ENCODE measurements around the gene NOS1AP.

NOS1AP gene

DNA sequence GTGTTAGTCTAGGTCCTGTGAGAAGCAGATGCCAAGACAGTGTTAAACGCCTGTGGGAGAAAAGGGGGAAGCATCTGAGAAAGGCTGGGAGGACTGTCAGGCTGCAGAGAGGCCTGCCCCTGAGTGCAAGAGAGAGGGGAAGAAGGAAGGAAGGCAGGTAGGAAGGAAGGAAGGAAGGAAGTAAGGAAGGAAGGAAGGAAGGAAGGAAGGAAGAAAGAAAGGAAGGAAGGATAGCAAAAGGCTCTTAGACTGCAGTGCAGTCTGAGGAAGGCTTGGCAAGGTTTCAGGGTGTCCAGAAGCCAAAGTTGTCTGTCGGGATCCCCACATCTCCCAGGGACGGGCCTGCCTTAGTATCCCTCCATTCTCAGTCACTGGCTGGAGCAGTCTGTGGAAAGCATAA lies 224.5 kb downstream of the NOS1AP start:
- Histone ChIP-seq H3K27me3 (ENCODE audit: insufficient read depth, low read depth, severe bottlenecking) (no peaks in the 10 kb centered on the region), H3K9me3 (ENCODE audit: severe bottlenecking) (no peaks in the 10 kb centered on the region), H3K4me3 (ENCODE audit: low read depth, low read length) (no peak overlapping the region), H3K36me3 (no peaks in the 10 kb centered on the region), H3K27ac (no peak overlapping the region)
- DNase-seq = no peak
- TF ChIP-seq, protein P1, sequence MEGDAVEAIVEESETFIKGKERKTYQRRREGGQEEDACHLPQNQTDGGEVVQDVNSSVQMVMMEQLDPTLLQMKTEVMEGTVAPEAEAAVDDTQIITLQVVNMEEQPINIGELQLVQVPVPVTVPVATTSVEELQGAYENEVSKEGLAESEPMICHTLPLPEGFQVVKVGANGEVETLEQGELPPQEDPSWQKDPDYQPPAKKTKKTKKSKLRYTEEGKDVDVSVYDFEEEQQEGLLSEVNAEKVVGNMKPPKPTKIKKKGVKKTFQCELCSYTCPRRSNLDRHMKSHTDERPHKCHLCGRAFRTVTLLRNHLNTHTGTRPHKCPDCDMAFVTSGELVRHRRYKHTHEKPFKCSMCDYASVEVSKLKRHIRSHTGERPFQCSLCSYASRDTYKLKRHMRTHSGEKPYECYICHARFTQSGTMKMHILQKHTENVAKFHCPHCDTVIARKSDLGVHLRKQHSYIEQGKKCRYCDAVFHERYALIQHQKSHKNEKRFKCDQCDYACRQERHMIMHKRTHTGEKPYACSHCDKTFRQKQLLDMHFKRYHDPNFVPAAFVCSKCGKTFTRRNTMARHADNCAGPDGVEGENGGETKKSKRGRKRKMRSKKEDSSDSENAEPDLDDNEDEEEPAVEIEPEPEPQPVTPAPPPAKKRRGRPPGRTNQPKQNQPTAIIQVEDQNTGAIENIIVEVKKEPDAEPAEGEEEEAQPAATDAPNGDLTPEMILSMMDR (IDR thresholded peaks at IDR 0.05; ENCODE audit: low read depth, low read length) = no peak

DNA sequence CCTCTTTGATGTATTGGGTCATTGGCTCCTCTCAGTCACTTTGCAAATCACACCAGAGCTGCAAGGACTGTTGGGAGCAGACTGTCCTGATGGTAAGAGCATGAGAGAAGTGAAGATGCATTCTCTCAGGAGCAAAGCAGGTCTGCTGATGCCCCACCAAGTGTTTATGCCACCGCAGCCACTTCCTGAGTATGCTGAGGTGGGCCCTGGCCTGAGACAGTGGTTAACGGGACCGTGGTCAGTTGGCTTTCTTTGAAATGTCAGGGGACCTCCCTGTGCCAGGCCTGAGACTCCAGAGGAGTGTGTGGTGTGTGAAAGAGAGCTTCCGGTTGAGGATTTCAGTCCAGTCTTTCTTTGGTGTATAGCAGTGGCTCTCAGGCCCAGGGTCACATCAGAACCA lies 227.7 kb downstream of the NOS1AP start:
- TF ChIP-seq, protein P1 (IDR thresholded peaks at IDR 0.05; ENCODE audit: low read depth, low read length) = no peak
- Histone ChIP-seq H3K36me3 (peaks cover 7% of the 10 kb centered on the region), H3K27ac (no peak overlapping the region), H3K9me3 (ENCODE audit: severe bottlenecking) (peaks cover 5% of the 10 kb centered on the region), H3K27me3 (ENCODE audit: insufficient read depth, low read depth, severe bottlenecking) (no peaks in the 10 kb centered on the region), H3K4me3 (ENCODE audit: low read depth, low read length) (no peak overlapping the region)
- DNase-seq = no peak

DNA sequence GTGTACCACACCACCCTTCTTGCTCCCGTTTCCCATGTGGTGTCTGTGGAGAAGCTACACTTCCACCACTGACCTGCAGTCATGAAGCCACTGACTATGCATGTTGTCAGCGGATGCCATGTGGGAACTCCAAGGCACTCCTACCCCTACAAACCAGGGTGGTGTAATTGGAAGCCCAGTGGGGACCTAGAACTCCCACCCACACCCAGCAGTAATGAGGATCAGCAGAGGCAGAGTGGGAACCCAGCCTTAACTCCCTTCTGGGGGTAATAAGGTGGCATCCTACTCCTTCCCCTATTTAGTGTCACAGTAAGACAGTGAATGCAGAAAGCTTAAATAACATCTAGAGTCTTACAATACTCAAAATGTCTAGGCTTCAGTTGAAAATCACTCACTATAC lies 228.8 kb downstream of the NOS1AP start:
- H3K27ac ChIP-seq = no peak overlapping the region
- peaks cover 5% of the 10 kb centered on the region for H3K9me3 ChIP-seq (ENCODE audit: severe bottlenecking)
- H3K36me3 ChIP-seq = peaks cover 7% of the 10 kb centered on the region
- no peaks in the 10 kb centered on the region for H3K27me3 ChIP-seq (ENCODE audit: insufficient read depth, low read depth, severe bottlenecking)
- DNase-seq = no peak
- no peak overlapping the region for H3K4me3 ChIP-seq (ENCODE audit: low read depth, low read length)
- TF ChIP-seq, protein P1 (IDR thresholded peaks at IDR 0.05; ENCODE audit: low read depth, low read length) = no peak

DNA sequence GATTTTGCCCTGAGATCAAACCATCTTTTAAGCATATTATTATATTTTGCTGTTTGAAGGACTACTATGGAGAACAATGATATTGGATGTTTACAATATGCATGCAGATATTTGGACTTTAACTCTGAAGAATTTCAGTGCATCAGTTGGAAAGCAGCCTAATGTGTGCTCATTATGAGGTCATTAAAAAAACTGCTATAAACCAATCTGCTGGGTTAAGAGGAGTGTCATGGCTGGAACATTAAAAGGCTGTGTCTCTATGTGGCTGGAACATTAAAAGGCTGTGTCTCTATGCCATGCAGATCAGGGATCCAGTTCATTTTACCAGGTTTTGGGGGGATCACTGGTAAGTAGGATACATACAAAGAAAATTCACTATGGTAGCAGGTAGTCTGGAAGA lies 229.5 kb downstream of the NOS1AP start:
- Histone ChIP-seq H3K27ac (no peak overlapping the region), H3K4me3 (ENCODE audit: low read depth, low read length) (no peak overlapping the region), H3K27me3 (ENCODE audit: insufficient read depth, low read depth, severe bottlenecking) (no peaks in the 10 kb centered on the region), H3K9me3 (ENCODE audit: severe bottlenecking) (peaks cover 5% of the 10 kb centered on the region), H3K36me3 (peaks cover 7% of the 10 kb centered on the region)
- DNase-seq = no peak
- TF ChIP-seq, protein P1 (IDR thresholded peaks at IDR 0.05; ENCODE audit: low read depth, low read length) = no peak

DNA sequence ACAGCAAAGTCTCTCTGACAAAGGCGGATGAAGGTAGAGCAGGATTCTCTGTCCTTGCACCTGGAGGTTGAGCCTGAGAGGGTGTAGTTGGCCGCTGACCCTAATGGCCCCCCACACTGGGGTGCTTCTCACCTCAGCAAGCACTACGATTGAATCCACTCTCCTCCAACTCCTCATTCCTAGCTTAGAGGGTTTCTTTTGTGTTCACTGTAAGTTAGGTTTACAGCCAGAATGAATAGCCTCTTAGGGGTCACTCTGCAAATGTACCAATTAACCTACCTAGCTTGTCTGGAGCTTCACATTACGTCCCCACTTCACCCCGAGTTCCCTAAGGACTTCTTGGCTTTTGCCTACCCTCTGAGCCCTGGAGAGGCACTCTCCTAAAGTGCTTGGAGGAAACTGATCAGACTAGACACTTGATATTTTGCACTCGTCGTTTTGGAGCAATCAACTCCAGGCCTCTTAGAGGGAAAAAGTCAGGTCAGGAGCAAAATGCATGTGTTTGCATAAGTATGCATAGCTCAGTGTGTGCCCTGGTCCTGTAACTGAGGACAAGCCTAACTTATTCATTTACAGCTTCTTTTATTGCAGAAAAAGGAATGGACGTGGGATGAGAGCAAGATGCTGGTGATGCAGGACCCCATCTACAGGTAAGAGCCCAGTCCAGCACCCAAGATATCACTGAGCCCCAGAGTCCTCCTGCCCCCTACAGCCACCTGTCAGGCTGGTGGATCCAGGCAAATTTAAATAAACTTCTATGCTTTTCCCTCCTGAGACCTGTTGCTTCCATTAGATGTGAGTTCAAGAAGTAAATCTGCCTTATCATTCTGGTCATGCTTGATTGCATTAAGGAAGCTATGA lies 230.8 kb downstream of the NOS1AP start:
- H3K36me3 ChIP-seq = peaks cover 7% of the 10 kb centered on the region
- H3K27ac ChIP-seq = no peak overlapping the region
- H3K4me3 ChIP-seq (ENCODE audit: low read depth, low read length) = no peak overlapping the region
- no peak for DNase-seq
- H3K27me3 ChIP-seq (ENCODE audit: insufficient read depth, low read depth, severe bottlenecking) = no peaks in the 10 kb centered on the region
- TF ChIP-seq, protein P1 (IDR thresholded peaks at IDR 0.05; ENCODE audit: low read depth, low read length) = 0 out of 2 replicates have a peak, but pooled peaks have one; percentile 14
- H3K9me3 ChIP-seq (ENCODE audit: severe bottlenecking) = peaks cover 5% of the 10 kb centered on the region
